T-helper 17 cell (primary cell): ENCODE measurements around the gene NME9. TPM values are rescaled to one million over a fixed set of nuclear protein-coding genes. Genes with fewer than 3 reads are reported as not detected.

ENCODE experiments used
- ATAC-seq: fragments of 150-1000 bp; cut with Tn5 transposase; 2 replicates; pipeline ENCODE4 v1.10.0; 2021; ENCODE audit warnings: mild to moderate bottlenecking, moderate library complexity
- DNase-seq, 3 donors: peaks; one replicate each; pipeline versions ENCODE4 v3.0.0 to v3.0.0-alpha.2; 2020 to 2021
- H3K9me3 ChIP-seq: one replicate; pipeline ENCODE4 v1.7.0; 2013; ENCODE audit warnings: low read length, mild to moderate bottlenecking; ENCODE audit not compliant: control insufficient read depth, poor library complexity, severe bottlenecking
- H3K27ac Mint-ChIP-seq: one replicate; pipeline ENCODE4 v1.8.0; 2022; ENCODE audit warnings: mild to moderate bottlenecking, moderate library complexity, mixed read lengths
- H3K27me3 Mint-ChIP-seq: one replicate; pipeline ENCODE4 v1.8.0; 2022; ENCODE audit warnings: mixed read lengths
- H3K36me3 Mint-ChIP-seq: one replicate; pipeline ENCODE4 v1.8.0; 2022; ENCODE audit warnings: low read depth, mixed read lengths
- H3K4me1 Mint-ChIP-seq: one replicate; pipeline ENCODE4 v1.8.0; 2022; ENCODE audit warnings: mild to moderate bottlenecking, mixed read lengths
- H3K4me3 Mint-ChIP-seq: one replicate; pipeline ENCODE4 v1.8.0; 2022; ENCODE audit warnings: mild to moderate bottlenecking, moderate library complexity, mixed read lengths
- total RNA-seq, 4 donors: library from RNA in 2 of 4; stranded (reverse) in 2 of 4; gene quantifications; one replicate each; pipeline ENCODE4 v1.2.3 and lab custom pipeline; 2022 to 2026

NME9 gene
- total RNA-seq, 2 donors from 2014 or later: 0.60 to 0.85 TPM

- DNase-seq (no peak), ATAC-seq (no peak)
- Mint-ChIP-seq H3K36me3 (no peaks in the 10 kb centered on the region), H3K27ac (no peak overlapping the region), H3K4me3 (no peak overlapping the region), H3K27me3 (peaks cover 14% of the 10 kb centered on the region), H3K4me1 (peaks cover 7% of the 10 kb centered on the region)
- H3K9me3 ChIP-seq: no peaks in the 10 kb centered on the region
Observed at GRCh38 chr3:138359148-138359918, 29.7 kb upstream of the NME9 start.

- Mint-ChIP-seq H3K36me3 (no peaks in the 10 kb centered on the region), H3K4me1 (peaks cover 7% of the 10 kb centered on the region), H3K27me3 (peaks cover 7% of the 10 kb centered on the region), H3K27ac (no peak overlapping the region), H3K4me3 (no peak overlapping the region)
- no peak for ATAC-seq
- no peaks in the 10 kb centered on the region for H3K9me3 ChIP-seq
- no peak for DNase-seq
Observed at GRCh38 chr3:138356730-138357405, 27.2 kb upstream of the NME9 start.

GRCh38 chr3:138355071-138355470, 25.4 kb upstream of the NME9 start:
- Mint-ChIP-seq H3K4me3 (no peak overlapping the region), H3K4me1 (peaks cover 5% of the 10 kb centered on the region), H3K27me3 (no peaks in the 10 kb centered on the region), H3K36me3 (no peaks in the 10 kb centered on the region), H3K27ac (no peak overlapping the region)
- DNase-seq: no peak
- no peak for ATAC-seq
- no peaks in the 10 kb centered on the region for H3K9me3 ChIP-seq

- no peak overlapping the region for H3K27ac Mint-ChIP-seq
- no peak for DNase-seq
- ATAC-seq: no peak
- H3K4me1 Mint-ChIP-seq: peaks cover 5% of the 10 kb centered on the region
- no peaks in the 10 kb centered on the region for H3K9me3 ChIP-seq
- H3K4me3 Mint-ChIP-seq: no peak overlapping the region
- H3K27me3 Mint-ChIP-seq: peaks cover 2% of the 10 kb centered on the region
- H3K36me3 Mint-ChIP-seq: no peaks in the 10 kb centered on the region
Observed at GRCh38 chr3:138354376-138354775, 24.7 kb upstream of the NME9 start.

- ATAC-seq: no peak
- no peak for DNase-seq
- Mint-ChIP-seq H3K27me3 (peaks cover 17% of the 10 kb centered on the region), H3K4me1 (peaks cover 10% of the 10 kb centered on the region), H3K27ac (no peak overlapping the region), H3K4me3 (no peak overlapping the region), H3K36me3 (no peaks in the 10 kb centered on the region)
- no peaks in the 10 kb centered on the region for H3K9me3 ChIP-seq
Observed at GRCh38 chr3:138351916-138352550, 22.4 kb upstream of the NME9 start.

- Mint-ChIP-seq H3K36me3 (no peaks in the 10 kb centered on the region), H3K27me3 (peaks cover 26% of the 10 kb centered on the region), H3K27ac (no peak overlapping the region), H3K4me1 (peaks cover 10% of the 10 kb centered on the region), H3K4me3 (no peak overlapping the region)
- ATAC-seq (no peak), DNase-seq (no peak)
- H3K9me3 ChIP-seq: no peaks in the 10 kb centered on the region
Observed at GRCh38 chr3:138351151-138351550, 21.5 kb upstream of the NME9 start.

- DNase-seq: no peak
- no peak for ATAC-seq
- no peak overlapping the region for H3K27ac Mint-ChIP-seq
- H3K27me3 Mint-ChIP-seq: peaks cover 33% of the 10 kb centered on the region
- H3K4me1 Mint-ChIP-seq: peaks cover 10% of the 10 kb centered on the region
- H3K36me3 Mint-ChIP-seq: no peaks in the 10 kb centered on the region
- no peaks in the 10 kb centered on the region for H3K9me3 ChIP-seq
- no peak overlapping the region for H3K4me3 Mint-ChIP-seq
Observed at GRCh38 chr3:138349926-138350665, 20.4 kb upstream of the NME9 start.

GRCh38 chr3:138348754-138349739, 19.4 kb upstream of the NME9 start:
- DNase-seq: no peak

GRCh38 chr3:138347960-138348753, 18.5 kb upstream of the NME9 start, which contains the start of gene MRAS:
MRAS (plus strand) TSS chr3:138348579; CDS start chr3:138372884, 24,305 bp downstream.
- Mint-ChIP-seq H3K4me1 (peaks cover 7% of the 10 kb centered on the region), H3K4me3 (peak within 1 kb of the TSS; percentile 97), H3K36me3 (no peaks in the 10 kb centered on the region), H3K27ac (no peak within 1 kb of the TSS), H3K27me3 (peaks cover 34% of the 10 kb centered on the region)
- DNase-seq (no peak), ATAC-seq (peak; percentile 72)
- no peaks in the 10 kb centered on the region for H3K9me3 ChIP-seq

More at GRCh38 chr3:138348754-138349739, 19.4 kb upstream of the NME9 start:
- Mint-ChIP-seq H3K4me1 (peaks cover 10% of the 10 kb centered on the region), H3K4me3 (peak overlapping the region; percentile 43), H3K27me3 (peaks cover 34% of the 10 kb centered on the region), H3K36me3 (no peaks in the 10 kb centered on the region), H3K27ac (no peak overlapping the region)
- H3K9me3 ChIP-seq: no peaks in the 10 kb centered on the region
- ATAC-seq: no peak

- no peaks in the 10 kb centered on the region for H3K36me3 Mint-ChIP-seq
- H3K9me3 ChIP-seq: no peaks in the 10 kb centered on the region
- H3K4me3 Mint-ChIP-seq: no peak overlapping the region
- peaks cover 34% of the 10 kb centered on the region for H3K27me3 Mint-ChIP-seq
- ATAC-seq: no peak
- peaks cover 7% of the 10 kb centered on the region for H3K4me1 Mint-ChIP-seq
- DNase-seq: no peak
- no peak overlapping the region for H3K27ac Mint-ChIP-seq
Observed at GRCh38 chr3:138344754-138345153, 15.1 kb upstream of the NME9 start.

- H3K27me3 Mint-ChIP-seq: peaks cover 6% of the 10 kb centered on the region
- H3K4me3 Mint-ChIP-seq: no peak overlapping the region
Observed at GRCh38 chr3:138340511-138340910, 10.9 kb upstream of the NME9 start.

More at GRCh38 chr3:138340511-138340910, 10.9 kb upstream of the NME9 start:
- H3K27ac Mint-ChIP-seq: no peak overlapping the region
- DNase-seq: no peak
- no peaks in the 10 kb centered on the region for H3K4me1 Mint-ChIP-seq
- ATAC-seq: no peak
- H3K9me3 ChIP-seq: no peaks in the 10 kb centered on the region
- no peaks in the 10 kb centered on the region for H3K36me3 Mint-ChIP-seq
